Mucosa of stomach (tissue), 1 donor: ENCODE measurements around the gene SLC6A3.
"Not testable (repeated sequence)": the region's sequence is repeated elsewhere in the genome, so short reads cannot be mapped to it uniquely, and the experiment has no call there.

ENCODE experiments used
- H3K27me3 ChIP-seq: one replicate; pipeline ENCODE4 v1.7.0; 2013; ENCODE audit warnings: mild to moderate bottlenecking, low read length; ENCODE audit not compliant: control insufficient read depth, insufficient read depth
- H3K36me3 ChIP-seq: one replicate; pipeline ENCODE4 v1.7.0; 2013; ENCODE audit warnings: low read length; ENCODE audit not compliant: control insufficient read depth, insufficient read depth
- H3K4me1 ChIP-seq: one replicate; pipeline ENCODE4 v1.7.0; 2013; ENCODE audit warnings: mild to moderate bottlenecking, low read length; ENCODE audit not compliant: control insufficient read depth, insufficient read depth
- H3K4me3 ChIP-seq: one replicate; pipeline ENCODE4 v1.7.0; 2013; ENCODE audit warnings: low read length
- H3K9ac ChIP-seq: one replicate; pipeline ENCODE4 v1.7.0; 2013; ENCODE audit warnings: mild to moderate bottlenecking, low read length, moderate library complexity
- H3K9me3 ChIP-seq: one replicate; pipeline ENCODE4 v1.7.0; 2013; ENCODE audit warnings: mild to moderate bottlenecking, low read length, moderate library complexity; ENCODE audit not compliant: control insufficient read depth
- donor health status: Pancreatic carcinoma.

Gene SLC6A3

GRCh38 chr5:1432296-1432695 lies 12.9 kb downstream of the SLC6A3 start:
- no peaks in the 10 kb centered on the region for H3K27me3 ChIP-seq
- no peaks in the 10 kb centered on the region for H3K9me3 ChIP-seq
- H3K4me1 ChIP-seq, result no peaks in the 10 kb centered on the region
- H3K9ac ChIP-seq, result no peak overlapping the region
- H3K36me3 ChIP-seq, result no peaks in the 10 kb centered on the region
- no peak overlapping the region for H3K4me3 ChIP-seq

GRCh38 chr5:1431896-1432295 lies 13.3 kb downstream of the SLC6A3 start:
- H3K27me3 ChIP-seq, result no peaks in the 10 kb centered on the region
- no peaks in the 10 kb centered on the region for H3K9me3 ChIP-seq
- H3K4me1 ChIP-seq, result no peaks in the 10 kb centered on the region
- H3K36me3 ChIP-seq, result no peaks in the 10 kb centered on the region
- H3K9ac ChIP-seq, result no peak overlapping the region
- H3K4me3 ChIP-seq, result no peak overlapping the region

- Histone ChIP-seq H3K9me3 (no peaks in the 10 kb centered on the region), H3K36me3 (no peaks in the 10 kb centered on the region), H3K4me3 (no peak overlapping the region), H3K4me1 (no peaks in the 10 kb centered on the region), H3K27me3 (no peaks in the 10 kb centered on the region), H3K9ac (no peak overlapping the region)
These were observed 14.0 kb downstream of the SLC6A3 start for GRCh38 chr5:1431021-1431811.

GRCh38 chr5:1430121-1430795 lies 15.0 kb downstream of the SLC6A3 start:
- H3K9ac ChIP-seq, result no peak overlapping the region
- H3K27me3 ChIP-seq, result no peaks in the 10 kb centered on the region
- no peaks in the 10 kb centered on the region for H3K9me3 ChIP-seq
- no peaks in the 10 kb centered on the region for H3K4me1 ChIP-seq
- no peak overlapping the region for H3K4me3 ChIP-seq
- no peaks in the 10 kb centered on the region for H3K36me3 ChIP-seq

GRCh38 chr5:1429496-1429895 lies 15.7 kb downstream of the SLC6A3 start:
- no peaks in the 10 kb centered on the region for H3K27me3 ChIP-seq
- H3K36me3 ChIP-seq, result no peaks in the 10 kb centered on the region
- H3K9me3 ChIP-seq, result no peaks in the 10 kb centered on the region
- no peak overlapping the region for H3K9ac ChIP-seq
- no peaks in the 10 kb centered on the region for H3K4me1 ChIP-seq
- no peak overlapping the region for H3K4me3 ChIP-seq

GRCh38 chr5:1429066-1429465 lies 16.2 kb downstream of the SLC6A3 start:
- Histone ChIP-seq H3K9me3 (no peaks in the 10 kb centered on the region), H3K4me1 (no peaks in the 10 kb centered on the region), H3K27me3 (no peaks in the 10 kb centered on the region), H3K36me3 (no peaks in the 10 kb centered on the region), H3K9ac (no peak overlapping the region), H3K4me3 (no peak overlapping the region)

GRCh38 chr5:1428107-1428506 lies 17.1 kb downstream of the SLC6A3 start:
- Histone ChIP-seq H3K36me3 (no peaks in the 10 kb centered on the region), H3K4me1 (no peaks in the 10 kb centered on the region)

GRCh38 chr5:1424716-1425115 lies 20.5 kb downstream of the SLC6A3 start:
- Histone ChIP-seq H3K4me1 (no peaks in the 10 kb centered on the region), H3K9me3 (no peaks in the 10 kb centered on the region), H3K27me3 (no peaks in the 10 kb centered on the region), H3K9ac (no peak overlapping the region), H3K36me3 (no peaks in the 10 kb centered on the region), H3K4me3 (no peak overlapping the region)

More at GRCh38 chr5:1428107-1428506, 17.1 kb downstream of the SLC6A3 start:
- H3K9me3 ChIP-seq, result no peaks in the 10 kb centered on the region
- H3K9ac ChIP-seq, result no peak overlapping the region
- H3K4me3 ChIP-seq, result no peak overlapping the region
- no peaks in the 10 kb centered on the region for H3K27me3 ChIP-seq

- Histone ChIP-seq H3K9me3 (no peaks in the 10 kb centered on the region), H3K27me3 (no peaks in the 10 kb centered on the region), H3K4me1 (no peaks in the 10 kb centered on the region), H3K36me3 (no peaks in the 10 kb centered on the region), H3K9ac (no peak overlapping the region), H3K4me3 (no peak overlapping the region)
These were observed 21.2 kb downstream of the SLC6A3 start for GRCh38 chr5:1423901-1424603.

- H3K27me3 ChIP-seq, H3K36me3 ChIP-seq, H3K4me3 ChIP-seq, H3K4me1 ChIP-seq, H3K9ac ChIP-seq, H3K9me3 ChIP-seq: not testable (repeated sequence)
These were observed 22.7 kb downstream of the SLC6A3 start for GRCh38 chr5:1422522-1422921.

- H3K9me3 ChIP-seq, result no peaks in the 10 kb centered on the region
- no peaks in the 10 kb centered on the region for H3K36me3 ChIP-seq
- no peaks in the 10 kb centered on the region for H3K27me3 ChIP-seq
- H3K4me3 ChIP-seq, result no peak overlapping the region
- H3K9ac ChIP-seq, result no peak overlapping the region
- H3K4me1 ChIP-seq, result no peaks in the 10 kb centered on the region
These were observed 23.5 kb downstream of the SLC6A3 start for GRCh38 chr5:1421521-1422341.
